Panc1 (cell line): Measurements from ENCODE around the gene RBMS3.

Source experiments
- POLR2AphosphoS5 ChIP-seq: IDR thresholded peaks from 2 replicates; pipeline ENCODE4 v1.6.1; 2012; ENCODE audit warnings: mild to moderate bottlenecking, low read depth, low read length, moderate library complexity
- SIN3A ChIP-seq: IDR thresholded peaks from 2 replicates; pipeline ENCODE4 v1.6.1; 2012; ENCODE audit warnings: low read depth, mild to moderate bottlenecking, low read length, moderate library complexity, borderline replicate concordance; ENCODE audit not compliant: insufficient read depth
- TCF7L2 ChIP-seq: IDR thresholded peaks from 2 replicates; pipeline ENCODE4 v1.6.1; 2011; ENCODE audit warnings: mild to moderate bottlenecking, low read depth, low read length, inconsistent platforms
- TF ChIP-seq, protein P1 (sequence below): fragments of 450-650 bp; IDR thresholded peaks from 2 replicates; pipeline ENCODE4 v1.5.1; 2017; ENCODE audit warnings: mild to moderate bottlenecking
- TF ChIP-seq, protein P2 (sequence below), 2 experiments: IDR thresholded peaks; 2 replicates each; pipeline ENCODE4 v1.6.1; 2011 to 2012; ENCODE audit warnings: low read depth in 2 of 2, control low read depth in 1 of 2, low read length in 1 of 2, mild to moderate bottlenecking in 1 of 2, moderate library complexity in 1 of 2; ENCODE audit not compliant: insufficient read depth in 1 of 2

DNA sequence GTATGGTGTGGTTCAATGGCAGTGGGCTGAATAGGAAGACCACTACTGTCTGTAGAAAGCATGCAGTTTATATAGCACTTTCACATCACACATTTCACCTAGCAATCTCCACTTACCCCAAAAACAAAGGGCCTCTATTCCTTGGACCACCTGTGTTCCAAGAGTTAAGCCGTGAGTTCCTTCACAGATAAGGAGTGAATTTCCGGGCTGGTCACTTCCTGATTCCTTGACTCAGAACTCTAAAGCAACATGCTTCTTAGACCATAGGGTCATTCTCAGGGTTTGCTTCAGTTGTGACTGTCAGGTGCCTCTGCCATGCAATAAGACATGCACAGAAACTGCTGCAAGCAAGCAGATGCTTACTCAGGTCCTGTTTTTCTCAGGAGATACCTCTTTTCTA lies 737.0 kb downstream of the RBMS3 start:
- TF ChIP-seq, protein P1, sequence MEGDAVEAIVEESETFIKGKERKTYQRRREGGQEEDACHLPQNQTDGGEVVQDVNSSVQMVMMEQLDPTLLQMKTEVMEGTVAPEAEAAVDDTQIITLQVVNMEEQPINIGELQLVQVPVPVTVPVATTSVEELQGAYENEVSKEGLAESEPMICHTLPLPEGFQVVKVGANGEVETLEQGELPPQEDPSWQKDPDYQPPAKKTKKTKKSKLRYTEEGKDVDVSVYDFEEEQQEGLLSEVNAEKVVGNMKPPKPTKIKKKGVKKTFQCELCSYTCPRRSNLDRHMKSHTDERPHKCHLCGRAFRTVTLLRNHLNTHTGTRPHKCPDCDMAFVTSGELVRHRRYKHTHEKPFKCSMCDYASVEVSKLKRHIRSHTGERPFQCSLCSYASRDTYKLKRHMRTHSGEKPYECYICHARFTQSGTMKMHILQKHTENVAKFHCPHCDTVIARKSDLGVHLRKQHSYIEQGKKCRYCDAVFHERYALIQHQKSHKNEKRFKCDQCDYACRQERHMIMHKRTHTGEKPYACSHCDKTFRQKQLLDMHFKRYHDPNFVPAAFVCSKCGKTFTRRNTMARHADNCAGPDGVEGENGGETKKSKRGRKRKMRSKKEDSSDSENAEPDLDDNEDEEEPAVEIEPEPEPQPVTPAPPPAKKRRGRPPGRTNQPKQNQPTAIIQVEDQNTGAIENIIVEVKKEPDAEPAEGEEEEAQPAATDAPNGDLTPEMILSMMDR = no peak
- TF ChIP-seq, protein P2, sequence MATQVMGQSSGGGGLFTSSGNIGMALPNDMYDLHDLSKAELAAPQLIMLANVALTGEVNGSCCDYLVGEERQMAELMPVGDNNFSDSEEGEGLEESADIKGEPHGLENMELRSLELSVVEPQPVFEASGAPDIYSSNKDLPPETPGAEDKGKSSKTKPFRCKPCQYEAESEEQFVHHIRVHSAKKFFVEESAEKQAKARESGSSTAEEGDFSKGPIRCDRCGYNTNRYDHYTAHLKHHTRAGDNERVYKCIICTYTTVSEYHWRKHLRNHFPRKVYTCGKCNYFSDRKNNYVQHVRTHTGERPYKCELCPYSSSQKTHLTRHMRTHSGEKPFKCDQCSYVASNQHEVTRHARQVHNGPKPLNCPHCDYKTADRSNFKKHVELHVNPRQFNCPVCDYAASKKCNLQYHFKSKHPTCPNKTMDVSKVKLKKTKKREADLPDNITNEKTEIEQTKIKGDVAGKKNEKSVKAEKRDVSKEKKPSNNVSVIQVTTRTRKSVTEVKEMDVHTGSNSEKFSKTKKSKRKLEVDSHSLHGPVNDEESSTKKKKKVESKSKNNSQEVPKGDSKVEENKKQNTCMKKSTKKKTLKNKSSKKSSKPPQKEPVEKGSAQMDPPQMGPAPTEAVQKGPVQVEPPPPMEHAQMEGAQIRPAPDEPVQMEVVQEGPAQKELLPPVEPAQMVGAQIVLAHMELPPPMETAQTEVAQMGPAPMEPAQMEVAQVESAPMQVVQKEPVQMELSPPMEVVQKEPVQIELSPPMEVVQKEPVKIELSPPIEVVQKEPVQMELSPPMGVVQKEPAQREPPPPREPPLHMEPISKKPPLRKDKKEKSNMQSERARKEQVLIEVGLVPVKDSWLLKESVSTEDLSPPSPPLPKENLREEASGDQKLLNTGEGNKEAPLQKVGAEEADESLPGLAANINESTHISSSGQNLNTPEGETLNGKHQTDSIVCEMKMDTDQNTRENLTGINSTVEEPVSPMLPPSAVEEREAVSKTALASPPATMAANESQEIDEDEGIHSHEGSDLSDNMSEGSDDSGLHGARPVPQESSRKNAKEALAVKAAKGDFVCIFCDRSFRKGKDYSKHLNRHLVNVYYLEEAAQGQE (IDR thresholded peaks at IDR 0.05; ENCODE audit: insufficient read depth in 1 of 2, low read depth in 2 of 2, low read length in 1 of 2) = no peak
- TF ChIP-seq POLR2AphosphoS5 (no peak), SIN3A (no peak), TCF7L2 (no peak)
